TTC549 (cell line): ENCODE results near the gene ASTN1.

Experiments used
- FAIRE-seq: peaks from 2 replicates; lab custom pipeline; 2012; peaks lifted over from hg19 to GRCh38; lab: Jason Lieb, UNC

ASTN1 gene

GRCh38 chr1:177035586-177035985, 128.9 kb downstream of the ASTN1 start:
- FAIRE-seq: no peak

DNA sequence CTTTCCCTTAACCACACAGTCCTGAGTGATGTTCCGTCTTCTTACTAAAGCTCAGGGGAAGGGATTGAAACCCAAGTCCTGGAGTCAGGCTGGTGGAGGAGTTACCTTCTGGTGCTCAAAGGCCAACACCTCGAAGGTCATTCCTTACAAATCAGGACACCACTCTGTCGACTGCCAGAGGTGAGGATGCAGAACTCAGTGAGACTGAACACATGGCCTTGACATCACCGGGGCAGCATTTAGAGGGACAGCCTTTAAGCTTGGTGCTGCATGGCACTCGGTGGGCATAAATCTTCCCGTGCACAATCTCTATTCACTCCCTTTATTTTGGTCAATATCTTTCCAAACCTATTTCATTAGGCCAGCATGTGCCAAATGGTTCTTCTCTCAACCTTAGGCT, 130.9 kb downstream of the ASTN1 start:
- FAIRE-seq: no peak

- FAIRE-seq: no peak
Measured at GRCh38 chr1:177032434-177032833, 132.1 kb downstream of the ASTN1 start.

DNA sequence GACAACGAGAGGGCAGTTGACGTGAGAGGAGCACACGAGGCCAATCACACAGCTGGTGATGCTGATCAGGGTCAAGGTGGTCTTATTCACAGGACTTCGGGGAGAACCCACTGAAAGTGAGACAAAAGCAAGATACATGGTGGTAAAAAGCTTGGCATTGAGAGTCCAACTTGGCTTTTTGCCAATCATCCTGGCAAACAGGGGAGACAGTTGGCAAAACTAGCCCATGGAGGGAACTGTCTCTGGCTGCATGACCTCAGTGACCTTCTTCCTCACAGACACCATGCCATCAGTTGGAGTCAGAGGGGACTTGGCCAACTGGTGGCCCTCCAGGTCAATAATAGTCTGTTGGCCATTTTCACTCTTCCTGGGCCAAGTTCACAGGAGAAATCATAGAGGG, 139.9 kb downstream of the ASTN1 start:
- FAIRE-seq: no peak

DNA sequence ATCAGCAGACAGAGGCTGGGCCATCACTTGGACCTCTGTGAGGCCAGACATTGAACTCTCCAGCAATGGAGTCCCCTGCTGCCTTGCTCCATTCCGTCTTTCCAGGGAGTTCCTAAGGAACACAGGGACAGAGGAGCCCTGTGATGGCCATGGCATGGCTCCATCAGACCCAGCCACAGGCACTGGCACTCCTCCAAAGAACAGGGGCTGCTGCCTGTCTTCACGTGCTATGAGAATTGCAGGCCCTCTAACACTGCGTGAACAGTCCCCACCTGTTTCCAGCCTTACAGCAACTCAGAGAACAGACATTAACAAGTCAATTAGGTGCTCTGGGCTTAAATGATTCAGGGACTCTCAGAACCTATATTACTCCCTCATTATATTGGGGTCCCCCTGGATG, 140.8 kb downstream of the ASTN1 start:
- FAIRE-seq: no peak

DNA sequence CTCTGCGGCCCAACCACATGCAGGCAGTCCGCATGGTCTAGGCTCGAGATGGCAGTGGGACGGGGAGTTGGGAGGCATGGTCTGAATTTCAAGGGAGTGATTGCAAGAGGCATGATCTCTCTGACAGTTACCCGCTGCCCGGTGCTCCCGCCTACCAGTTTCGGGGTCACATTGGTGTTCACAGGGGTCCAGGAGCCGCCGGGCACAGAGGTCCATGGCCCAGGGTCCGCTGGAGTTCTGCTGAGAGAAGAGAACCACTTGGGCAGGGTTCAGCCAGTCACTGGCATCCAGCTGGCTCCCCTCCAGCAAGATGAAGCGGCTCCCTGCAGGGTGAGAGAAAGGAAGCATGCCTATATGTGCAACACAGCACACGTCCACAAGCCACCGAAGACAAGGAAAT, 141.3 kb downstream of the ASTN1 start:
- FAIRE-seq: no peak

DNA sequence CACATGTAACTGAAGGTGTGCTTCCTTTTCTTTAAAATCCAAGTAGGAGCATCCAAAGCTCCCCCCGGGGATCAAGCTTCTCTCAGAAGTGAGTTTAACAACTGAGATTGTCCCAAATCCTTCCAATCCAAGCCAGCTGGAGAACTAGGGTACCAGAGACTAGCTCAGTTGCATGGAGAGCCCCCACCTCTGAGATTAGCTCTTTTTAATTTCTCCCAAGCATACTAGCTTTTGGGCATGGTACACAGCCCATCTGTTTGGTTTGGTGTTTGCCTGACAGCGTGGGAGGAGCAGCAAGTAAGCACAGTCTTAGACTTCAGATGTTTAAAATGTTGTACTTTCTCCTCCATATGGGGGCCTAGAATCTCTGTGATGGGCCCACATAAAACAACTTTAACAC, 142.8 kb downstream of the ASTN1 start:
- FAIRE-seq: no peak

- no peak for FAIRE-seq
Measured at GRCh38 chr1:177020851-177021589, 143.5 kb downstream of the ASTN1 start.

DNA sequence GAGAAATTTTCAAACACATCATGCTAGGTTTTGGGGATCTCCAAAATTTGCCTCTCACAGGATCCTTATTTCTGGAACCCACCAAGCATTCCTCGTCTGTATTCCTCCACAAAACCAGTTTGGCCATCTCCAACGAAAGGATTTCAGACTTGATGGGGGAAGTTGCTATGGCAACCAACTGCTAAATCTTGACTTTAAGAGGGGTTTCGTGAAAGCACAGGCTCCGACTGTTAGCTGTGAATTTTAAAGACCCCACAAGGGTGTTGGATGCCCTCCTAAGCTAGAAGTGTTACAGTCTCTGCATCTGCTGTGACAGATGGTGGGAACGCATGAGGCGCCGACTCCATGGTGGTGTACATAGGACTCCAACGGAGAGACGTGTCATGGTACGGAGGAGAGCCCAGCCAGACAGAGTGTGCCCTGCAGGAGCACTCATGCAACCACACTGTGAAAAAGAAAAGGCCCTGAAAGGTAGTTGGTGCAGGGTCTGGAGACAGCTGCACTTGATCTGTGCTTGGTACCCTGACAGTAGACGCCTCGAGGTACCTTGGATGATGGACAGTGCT, 147.1 kb downstream of the ASTN1 start:
- FAIRE-seq: no peak

DNA sequence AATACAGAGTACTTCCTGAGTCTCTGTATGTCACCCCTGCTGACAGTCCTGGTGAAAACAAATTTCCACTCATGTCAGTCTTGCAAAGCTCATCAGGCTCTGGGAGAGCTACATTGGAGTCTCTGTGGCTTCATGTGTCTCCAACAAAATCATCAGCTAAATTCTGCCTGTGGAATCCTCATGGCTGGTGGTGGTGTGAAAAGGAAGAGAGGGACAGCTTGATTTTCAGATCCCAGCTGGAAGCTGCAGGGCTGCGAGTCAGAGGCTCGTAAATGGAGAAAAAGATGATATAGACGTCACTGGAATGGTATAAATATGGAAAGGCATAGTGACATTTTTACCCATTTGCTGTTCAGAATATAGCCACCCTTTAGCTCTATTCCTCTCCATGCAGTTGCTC, 150.2 kb downstream of the ASTN1 start:
- FAIRE-seq: no peak

- no peak for FAIRE-seq
Measured at GRCh38 chr1:177012342-177012925, 152.1 kb downstream of the ASTN1 start.

DNA sequence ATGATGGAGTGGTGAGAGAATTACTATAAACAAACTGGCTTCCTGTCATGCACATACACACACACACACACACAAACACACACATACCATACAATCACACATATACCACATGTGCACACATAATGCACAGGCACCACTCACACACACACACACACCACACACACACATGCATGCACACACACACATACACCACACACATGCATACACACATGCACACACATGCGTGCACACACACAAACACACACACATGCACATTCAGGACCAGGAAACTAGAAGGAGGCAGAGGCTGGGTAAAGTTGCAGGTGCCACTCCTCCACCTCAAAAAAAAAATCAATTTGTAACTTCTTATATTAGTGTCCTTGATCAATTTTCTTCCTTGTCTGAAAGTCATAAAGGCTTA, 153.0 kb downstream of the ASTN1 start:
- FAIRE-seq: no peak

GRCh38 chr1:177010211-177010825, 154.2 kb downstream of the ASTN1 start:
- no peak for FAIRE-seq

- no peak for FAIRE-seq
Measured at GRCh38 chr1:177008653-177009052, 155.9 kb downstream of the ASTN1 start.

DNA sequence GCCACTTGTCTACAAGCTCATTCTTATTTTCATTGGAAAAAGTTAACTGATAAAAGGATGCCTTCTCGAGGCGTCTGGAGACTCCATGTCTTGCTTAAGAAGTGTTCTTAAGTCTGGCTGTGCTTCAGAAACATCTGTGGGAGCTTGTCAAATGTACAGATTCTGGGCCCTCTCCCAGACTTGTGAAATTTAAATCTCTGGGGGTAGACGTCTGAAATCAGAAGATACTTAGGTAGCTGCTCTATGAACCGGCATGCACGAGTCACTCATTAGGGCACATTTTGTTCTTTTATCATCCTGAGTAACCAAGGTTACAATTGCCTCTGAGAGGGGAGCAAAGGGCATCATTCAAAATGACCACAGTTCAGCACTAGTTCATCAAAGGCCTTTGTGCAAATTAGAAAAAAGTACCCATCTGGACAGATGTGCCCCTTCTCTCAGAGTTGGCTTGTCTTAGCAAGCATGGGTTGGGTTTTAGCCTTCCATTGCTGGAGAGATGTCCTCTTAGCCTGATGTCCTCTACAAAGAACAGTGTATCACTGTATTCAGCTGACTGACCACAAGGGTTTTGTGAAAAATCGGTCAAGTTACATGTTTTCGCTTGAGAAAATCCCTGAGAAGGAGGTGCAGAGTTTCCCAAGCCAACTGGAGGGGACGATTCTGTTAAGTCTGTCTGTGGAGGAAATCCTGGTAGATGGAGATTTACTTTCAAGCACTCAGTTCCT, 156.9 kb downstream of the ASTN1 start:
- FAIRE-seq: no peak

DNA sequence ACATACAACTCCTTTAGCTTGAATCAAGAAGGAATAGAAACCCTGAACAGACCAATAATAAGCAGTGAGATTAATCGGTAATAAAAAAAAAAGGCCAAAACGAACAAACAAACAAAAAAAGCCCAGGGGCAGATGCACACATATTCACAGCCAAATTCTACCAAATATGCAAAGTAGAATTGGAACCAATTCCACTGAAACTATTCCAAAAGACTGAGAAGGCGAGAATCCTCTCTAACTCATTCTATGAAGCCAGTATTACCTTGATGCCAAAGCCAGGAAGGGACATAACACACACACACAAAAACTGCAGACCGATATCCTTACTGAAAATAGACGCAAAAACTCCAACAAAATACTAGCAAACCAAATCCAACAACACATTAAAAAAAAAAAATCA, 161.6 kb downstream of the ASTN1 start:
- FAIRE-seq: no peak

GRCh38 chr1:177001556-177001955, 163.0 kb downstream of the ASTN1 start:
- no peak for FAIRE-seq

DNA sequence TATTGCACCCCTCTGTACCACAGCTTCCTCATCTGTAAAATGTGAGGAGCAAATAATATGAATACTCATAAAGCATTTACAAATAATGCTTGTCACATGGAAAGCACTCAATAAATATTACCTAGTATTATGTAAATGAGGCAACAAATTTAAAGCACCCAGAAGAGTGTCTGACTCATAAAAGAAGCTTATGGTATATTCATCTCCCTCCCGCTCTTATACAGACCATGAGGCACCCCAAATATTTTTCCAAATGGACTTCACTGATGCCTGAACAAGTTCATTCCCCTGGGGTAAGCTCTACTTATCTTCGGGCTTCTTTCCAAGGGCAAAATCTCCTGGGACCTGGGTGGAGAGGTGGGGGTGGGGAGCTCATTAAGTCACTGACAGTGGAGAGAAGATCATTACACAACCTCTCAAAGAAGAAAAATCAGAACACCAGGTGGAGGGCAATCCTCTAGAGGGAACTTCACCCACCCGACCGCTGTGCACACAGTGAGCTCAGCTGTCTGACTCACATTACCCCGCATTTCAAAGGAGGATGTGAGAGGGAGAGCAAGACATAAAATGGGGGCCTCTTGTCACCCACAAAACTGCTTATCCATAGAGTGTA, 166.2 kb downstream of the ASTN1 start:
- no peak for FAIRE-seq

GRCh38 chr1:176996456-176997090, 167.9 kb downstream of the ASTN1 start:
- no peak for FAIRE-seq

GRCh38 chr1:176994931-176995596, 169.4 kb downstream of the ASTN1 start:
- no peak for FAIRE-seq

GRCh38 chr1:176993587-176993986, 170.9 kb downstream of the ASTN1 start:
- no peak for FAIRE-seq
